IMR-90 (cell line): ENCODE measurements around the gene ST8SIA6.

Experiments used
- BHLHE40 ChIP-seq: fragments of 150-350 bp; IDR thresholded peaks from 2 replicates; pipeline ENCODE4 v1.6.1; 2016; ENCODE audit warnings: mild to moderate bottlenecking, low read depth, low read length
- CHD1 ChIP-seq: IDR thresholded peaks from 2 replicates; pipeline ENCODE4 v1.6.1; 2012; ENCODE audit warnings: low read depth, low read length, improper control_type of control experiment
- ELK1 ChIP-seq: fragments of 150-350 bp; IDR thresholded peaks from 2 replicates; pipeline ENCODE4 v1.6.1; 2016; ENCODE audit warnings: low read depth, mild to moderate bottlenecking, low read length, moderate library complexity, borderline replicate concordance
- FOS ChIP-seq: fragments of 150-350 bp; IDR thresholded peaks from 2 replicates; pipeline ENCODE4 v1.6.1; 2016; ENCODE audit warnings: low read depth, low read length
- MAFK ChIP-seq: IDR thresholded peaks from 2 replicates; pipeline ENCODE4 v1.6.1; 2012; ENCODE audit warnings: low read depth, low read length, improper control_type of control experiment
- MAZ ChIP-seq: IDR thresholded peaks from 2 replicates; pipeline ENCODE4 v1.6.1; 2012; ENCODE audit warnings: low read depth, mild to moderate bottlenecking, low read length, improper control_type of control experiment, moderate library complexity, borderline replicate concordance
- MXI1 ChIP-seq: IDR thresholded peaks from 2 replicates; pipeline ENCODE4 v1.6.1; 2012; ENCODE audit warnings: low read depth, mild to moderate bottlenecking, low read length, moderate library complexity, borderline replicate concordance
- NFE2L2 ChIP-seq: fragments of 150-350 bp; IDR thresholded peaks from 2 replicates; pipeline ENCODE4 v1.6.1; 2016; ENCODE audit warnings: low read depth, mild to moderate bottlenecking, low read length
- POLR2A ChIP-seq: IDR thresholded peaks from 2 replicates; pipeline ENCODE4 v1.6.1; 2012; ENCODE audit warnings: mild to moderate bottlenecking, low read depth, low read length
- RAD21 ChIP-seq: IDR thresholded peaks from 2 replicates; pipeline ENCODE4 v1.6.1; 2012; ENCODE audit warnings: low read length, improper control_type of control experiment
- RCOR1 ChIP-seq: IDR thresholded peaks from 2 replicates; pipeline ENCODE4 v1.6.1; 2012; ENCODE audit warnings: mild to moderate bottlenecking, low read length, improper control_type of control experiment; ENCODE audit not compliant: insufficient replicate concordance
- RFX5 ChIP-seq: IDR thresholded peaks from 2 replicates; pipeline ENCODE4 v1.8.0; 2012; ENCODE audit warnings: low read depth, mild to moderate bottlenecking, low read length, moderate library complexity
- TF ChIP-seq, protein P1 (sequence below): conservative IDR thresholded peaks from 2 replicates; pipeline ENCODE4 v1.5.1; 2012; ENCODE audit warnings: mild to moderate bottlenecking, low read depth, low read length, improper control_type of control experiment
- TF ChIP-seq, protein P2 (sequence below): fragments of 150-350 bp; IDR thresholded peaks from 2 replicates; pipeline ENCODE4 v1.6.1; 2017; ENCODE audit warnings: mild to moderate bottlenecking, antibody characterized with exemption, low read length, low read depth

DNA sequence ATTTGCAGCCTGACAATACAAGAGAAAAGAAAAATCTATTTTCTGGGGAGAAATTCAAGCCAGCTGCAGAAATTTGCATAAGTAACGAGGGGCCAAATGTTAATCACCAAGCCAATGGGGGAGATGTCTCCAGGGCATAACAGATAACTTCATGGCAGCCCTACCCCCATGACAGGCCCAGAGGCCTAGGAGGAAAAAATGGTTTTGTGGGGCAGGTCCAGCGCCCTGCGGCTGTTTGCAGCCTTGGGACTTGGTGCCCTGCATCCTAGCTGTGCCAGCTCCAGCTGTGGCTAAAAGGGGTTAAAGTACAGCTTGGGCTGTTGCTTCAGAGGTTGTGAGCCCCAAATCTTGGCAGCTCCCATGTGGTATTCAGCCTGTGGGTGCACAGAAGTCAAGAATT lies 172.1 kb downstream of the ST8SIA6 start:
- TF ChIP-seq POLR2A (no peak), FOS (no peak), RAD21 (no peak), RCOR1 (no peak), NFE2L2 (no peak), ELK1 (no peak), MAFK (no peak), MXI1 (no peak), MAZ (no peak), RFX5 (no peak), BHLHE40 (no peak), CHD1 (no peak)
- TF ChIP-seq, protein P1, sequence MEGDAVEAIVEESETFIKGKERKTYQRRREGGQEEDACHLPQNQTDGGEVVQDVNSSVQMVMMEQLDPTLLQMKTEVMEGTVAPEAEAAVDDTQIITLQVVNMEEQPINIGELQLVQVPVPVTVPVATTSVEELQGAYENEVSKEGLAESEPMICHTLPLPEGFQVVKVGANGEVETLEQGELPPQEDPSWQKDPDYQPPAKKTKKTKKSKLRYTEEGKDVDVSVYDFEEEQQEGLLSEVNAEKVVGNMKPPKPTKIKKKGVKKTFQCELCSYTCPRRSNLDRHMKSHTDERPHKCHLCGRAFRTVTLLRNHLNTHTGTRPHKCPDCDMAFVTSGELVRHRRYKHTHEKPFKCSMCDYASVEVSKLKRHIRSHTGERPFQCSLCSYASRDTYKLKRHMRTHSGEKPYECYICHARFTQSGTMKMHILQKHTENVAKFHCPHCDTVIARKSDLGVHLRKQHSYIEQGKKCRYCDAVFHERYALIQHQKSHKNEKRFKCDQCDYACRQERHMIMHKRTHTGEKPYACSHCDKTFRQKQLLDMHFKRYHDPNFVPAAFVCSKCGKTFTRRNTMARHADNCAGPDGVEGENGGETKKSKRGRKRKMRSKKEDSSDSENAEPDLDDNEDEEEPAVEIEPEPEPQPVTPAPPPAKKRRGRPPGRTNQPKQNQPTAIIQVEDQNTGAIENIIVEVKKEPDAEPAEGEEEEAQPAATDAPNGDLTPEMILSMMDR, result no peak
- TF ChIP-seq, protein P2, sequence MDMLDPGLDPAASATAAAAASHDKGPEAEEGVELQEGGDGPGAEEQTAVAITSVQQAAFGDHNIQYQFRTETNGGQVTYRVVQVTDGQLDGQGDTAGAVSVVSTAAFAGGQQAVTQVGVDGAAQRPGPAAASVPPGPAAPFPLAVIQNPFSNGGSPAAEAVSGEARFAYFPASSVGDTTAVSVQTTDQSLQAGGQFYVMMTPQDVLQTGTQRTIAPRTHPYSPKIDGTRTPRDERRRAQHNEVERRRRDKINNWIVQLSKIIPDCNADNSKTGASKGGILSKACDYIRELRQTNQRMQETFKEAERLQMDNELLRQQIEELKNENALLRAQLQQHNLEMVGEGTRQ, result no peak
